Right lobe of liver (tissue), 6 donors: ENCODE data around the gene KRTAP3-3. TPM values are rescaled to one million over a fixed set of nuclear protein-coding genes. Genes with fewer than 3 reads are reported as not detected.

Experiments used
- ATAC-seq, 4 donors: fragments of 200-7000 bp; cut with Tn5 transposase; one replicate each; pipeline ENCODE4 v1.9.1; 2020; ENCODE audit warnings: mild to moderate bottlenecking in 4 of 4, moderate library complexity in 4 of 4
- DNase-seq, 3 donors: peaks; one replicate each; pipeline ENCODE4 v3.0.0-alpha.2; 2020
- H3K27ac ChIP-seq, 3 donors: fragments of 200-600 bp; one replicate each; pipeline ENCODE4 v1.8.0; 2022
- H3K27me3 ChIP-seq, 2 donors: fragments of 200-600 bp; one replicate each; pipeline ENCODE4 v1.8.0; 2022
- H3K36me3 ChIP-seq, 4 donors: fragments of 200-600 bp; sonication (generic) in 1 of 4; one replicate each; pipeline versions ENCODE4 v1.5.1 to v1.8.0; 2017 to 2022; ENCODE audit warnings: control low read depth in 1 of 4
- H3K4me1 ChIP-seq, 4 donors: fragments of 200-600 bp; sonication (generic) in 1 of 4; one replicate each; pipeline versions ENCODE4 v1.5.1 to v1.8.0; 2017 to 2022; ENCODE audit warnings: control low read depth in 1 of 4
- H3K4me3 ChIP-seq, 3 donors: fragments of 200-600 bp; one replicate each; pipeline ENCODE4 v1.8.0; 2022
- H3K9me3 ChIP-seq, 4 donors: fragments of 200-600 bp; sonication (generic) in 1 of 4; one replicate each; pipeline versions ENCODE4 v1.5.1 to v1.8.0; 2017 to 2022; ENCODE audit warnings: control low read depth in 1 of 4
- CTCF ChIP-seq, 4 donors: fragments of 200-600 bp in 3 of 4; fragments of 450-650 bp in 1 of 4; IDR thresholded peaks; one replicate each; pipeline versions ENCODE4 v1.5.1 to v1.8.0; 2016 to 2022; ENCODE audit warnings: antibody characterized with exemption in 4 of 4, mild to moderate bottlenecking in 2 of 4
- POLR2A ChIP-seq: fragments of 450-650 bp; IDR thresholded peaks from one replicate; pipeline ENCODE4 v1.6.1; 2017; ENCODE audit warnings: antibody characterized with exemption, mild to moderate bottlenecking
- WGBS: methylation state at CpG from one replicate; pipeline ENCODE4 v1.1.6; 2018; ENCODE audit warnings: low coverage, low lambda C conversion rate; ENCODE audit not compliant: insufficient coverage; ENCODE audit errors: missing lambda C conversion rate; 5-methylcytosine and 5-hydroxymethylcytosine counted together
- intact Hi-C, 2 donors: fragments of 100-400 bp; cut with DNase I; formaldehyde crosslinking; loops; one replicate each; pipeline versions ENCODE4 v1.11.2 to v1.14.1; 2022
- total RNA-seq, 6 experiments: library from RNA; depleted of rRNA in 2 of 6; stranded (reverse); fragments of >200 nt in 2 of 6; fragmentation: NEBNext Ultra II Directional in 3 of 6; extraction: Animal tissue kit (Norgen Biotek cat#: 25700) in 3 of 6; gene quantifications; one replicate each; pipeline versions ENCODE4 v1.1.0 to v1.2.4, GENCODE V29; 2016 to 2023
- donor health status: DM: no; HTN: yes; CAD: no.
- donor health status: DM: no; HTN: no; CAD: no.
- donor health status: DM: no; HTN: no; CAD: no.
- donor health status: DM: no; HTN: yes; CAD: no.
- donor health status: DM: no; HTN: yes; CAD: no.

The KRTAP3-3 gene
- total RNA-seq, 6 experiments from 2014 or later = not detected

- no peak for DNase-seq
- intact Hi-C loops = no loop called here
These were observed 35.8 kb upstream of the KRTAP3-3 start, which contains the start of gene KRTAP1-4 for GRCh38 chr17:41029633-41030245. Gene KRTAP1-4, minus strand, starts transcription at chr17:41030195. Its CDS starts 117 bp downstream, at chr17:41030078.

GRCh38 chr17:41026715-41027471 is 32.9 kb upstream of the KRTAP3-3 start, which contains the start of gene KRTAP1-5:
Gene KRTAP1-5, minus strand, starts transcription at chr17:41027208. Its CDS starts 53 bp downstream, at chr17:41027155.
- 40% methylated on average over 2 of the region's 9 CpGs for WGBS

More at GRCh38 chr17:41029633-41030245, 35.8 kb upstream of the KRTAP3-3 start, which contains the start of gene KRTAP1-4:
- H3K27ac ChIP-seq = no peak within 1 kb of the TSS
- H3K27me3 ChIP-seq = no peaks in the 10 kb centered on the region
- no peaks in the 10 kb centered on the region for H3K4me1 ChIP-seq
- 50% methylated on average over 6 of the region's 12 CpGs for WGBS
- no peaks in the 10 kb centered on the region for H3K9me3 ChIP-seq
- H3K4me3 ChIP-seq = no peak within 1 kb of the TSS
- ATAC-seq = peak in 1 of 4 donors; percentile 20
- no peak for TF ChIP-seq POLR2A
- H3K36me3 ChIP-seq = no peaks in the 10 kb centered on the region

GRCh38 chr17:41024697-41025096 is 30.7 kb upstream of the KRTAP3-3 start:
- DNase-seq = no peak
- intact Hi-C loops = no loop called here
- 40% methylated on average over 3 of the region's 3 CpGs for WGBS

More at GRCh38 chr17:41026715-41027471, 32.9 kb upstream of the KRTAP3-3 start, which contains the start of gene KRTAP1-5:
- DNase-seq = no peak
- ATAC-seq = peak in 1 of 4 donors; percentile 39
- intact Hi-C loops = no loop called here
- no peaks in the 10 kb centered on the region for H3K27me3 ChIP-seq
- no peaks in the 10 kb centered on the region for H3K4me1 ChIP-seq
- H3K9me3 ChIP-seq = no peaks in the 10 kb centered on the region
- no peaks in the 10 kb centered on the region for H3K36me3 ChIP-seq
- no peak within 1 kb of the TSS for H3K4me3 ChIP-seq
- no peak for TF ChIP-seq CTCF (IDR thresholded peaks at IDR 0.05)
- no peak for TF ChIP-seq POLR2A
- H3K27ac ChIP-seq = no peak within 1 kb of the TSS

GRCh38 chr17:41020336-41020735 is 26.4 kb upstream of the KRTAP3-3 start:
- intact Hi-C loops = no loop called here
- H3K4me3 ChIP-seq = no peak overlapping the region
- H3K4me1 ChIP-seq = no peaks in the 10 kb centered on the region
- H3K27ac ChIP-seq = no peak overlapping the region
- TF ChIP-seq POLR2A (no peak), CTCF (IDR thresholded peaks at IDR 0.05) (no peak)
- H3K9me3 ChIP-seq = no peaks in the 10 kb centered on the region
- no peaks in the 10 kb centered on the region for H3K36me3 ChIP-seq
- no peaks in the 10 kb centered on the region for H3K27me3 ChIP-seq
- no peak for DNase-seq
- ATAC-seq = no peak

More at GRCh38 chr17:41024697-41025096, 30.7 kb upstream of the KRTAP3-3 start:
- Histone ChIP-seq H3K9me3 (no peaks in the 10 kb centered on the region), H3K27ac (no peak overlapping the region), H3K27me3 (no peaks in the 10 kb centered on the region), H3K4me3 (no peak overlapping the region), H3K4me1 (no peaks in the 10 kb centered on the region), H3K36me3 (no peaks in the 10 kb centered on the region)
- TF ChIP-seq POLR2A = no peak
- no peak for TF ChIP-seq CTCF (IDR thresholded peaks at IDR 0.05)
- ATAC-seq = no peak

GRCh38 chr17:41019415-41019814 is 25.5 kb upstream of the KRTAP3-3 start:
- H3K9me3 ChIP-seq = no peaks in the 10 kb centered on the region
- no peaks in the 10 kb centered on the region for H3K36me3 ChIP-seq
- DNase-seq (no peak), ATAC-seq (no peak)
- no peaks in the 10 kb centered on the region for H3K4me1 ChIP-seq
- no peak overlapping the region for H3K27ac ChIP-seq
- no peak overlapping the region for H3K4me3 ChIP-seq
- TF ChIP-seq POLR2A (no peak), CTCF (IDR thresholded peaks at IDR 0.05) (no peak)
- intact Hi-C loops = no loop called here
- WGBS = 95% methylated on average over 2 of the region's 3 CpGs
- no peaks in the 10 kb centered on the region for H3K27me3 ChIP-seq
